ENCODE measurements around the gene SAG.

Gene SAG

GRCh38 chr2:233307565-233307964 lies at the start of gene SAG:
Gene SAG, plus strand, starts transcription at chr2:233307816. Its CDS starts 1,374 bp downstream, at chr2:233309190.
- no peak for DNase-seq

DNA sequence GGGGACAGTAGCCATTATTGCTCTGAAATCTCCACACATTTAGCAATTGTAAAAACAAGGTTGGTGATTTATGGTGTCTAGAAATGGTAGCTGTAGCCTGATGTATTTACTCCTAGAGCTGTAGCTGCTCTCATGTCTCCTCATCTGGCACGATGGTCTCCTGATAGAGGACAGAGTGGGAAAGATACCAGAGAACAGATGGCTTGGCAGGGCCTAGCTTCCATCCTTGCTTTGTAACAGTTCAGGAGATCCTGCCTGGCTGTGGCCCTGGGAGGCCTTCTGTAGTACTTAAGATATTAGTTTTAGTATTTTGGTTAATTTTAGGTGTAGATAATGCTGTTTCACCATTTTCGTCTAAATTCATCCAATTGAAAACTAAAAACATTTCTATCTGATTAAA lies 49.4 kb upstream of the SAG start:
- DNase-seq = no peak

- DNase-seq = no peak
Observed at GRCh38 chr2:233259730-233260129, 47.9 kb upstream of the SAG start.

GRCh38 chr2:233260661-233261060 lies 47.0 kb upstream of the SAG start:
- DNase-seq = no peak

- no peak for DNase-seq
Observed at GRCh38 chr2:233261819-233262555, 45.6 kb upstream of the SAG start.

DNA sequence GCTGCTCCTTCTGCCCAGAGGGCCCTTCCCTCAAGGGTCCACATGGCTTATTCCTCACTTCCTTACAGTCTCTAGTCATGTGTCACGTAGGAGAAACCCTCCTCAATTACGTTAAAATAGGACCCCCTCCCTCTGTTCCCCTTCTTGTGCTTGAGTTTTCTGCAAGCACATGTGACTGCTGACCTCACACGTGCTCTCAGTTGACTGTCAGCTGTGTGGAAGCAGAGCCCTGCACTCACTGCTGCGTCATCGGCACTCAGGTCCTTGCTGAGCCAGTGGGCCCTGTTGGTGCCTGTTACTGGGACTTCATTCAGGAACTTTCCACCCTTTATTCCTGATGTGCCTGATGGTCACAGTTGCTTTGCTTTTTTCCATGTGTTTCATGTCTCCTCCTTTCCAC lies 45.1 kb upstream of the SAG start:
- no peak for DNase-seq

GRCh38 chr2:233263045-233263570 lies 44.5 kb upstream of the SAG start:
- DNase-seq = no peak

- DNase-seq = no peak
Observed at GRCh38 chr2:233264667-233265066, 42.9 kb upstream of the SAG start.

GRCh38 chr2:233265899-233266431 lies 41.7 kb upstream of the SAG start:
- DNase-seq = no peak

DNA sequence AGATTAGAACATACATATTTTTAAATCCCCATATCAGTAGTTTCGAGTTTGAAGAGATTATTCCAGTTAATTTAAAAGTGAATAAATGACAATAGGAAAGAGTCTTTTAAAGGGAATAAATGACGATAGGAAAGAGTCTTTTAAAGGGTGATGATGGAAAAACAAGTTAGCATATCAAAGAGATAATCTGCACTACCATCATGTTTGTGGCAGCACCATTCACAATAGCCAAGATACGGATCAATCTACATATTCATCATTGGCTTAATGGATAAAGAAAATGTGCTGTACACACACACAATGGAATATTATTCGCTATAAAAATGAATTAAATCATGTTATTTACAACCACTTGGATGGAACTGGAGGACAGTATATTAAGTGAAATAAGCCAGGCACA lies 41.1 kb upstream of the SAG start:
- DNase-seq = no peak

DNA sequence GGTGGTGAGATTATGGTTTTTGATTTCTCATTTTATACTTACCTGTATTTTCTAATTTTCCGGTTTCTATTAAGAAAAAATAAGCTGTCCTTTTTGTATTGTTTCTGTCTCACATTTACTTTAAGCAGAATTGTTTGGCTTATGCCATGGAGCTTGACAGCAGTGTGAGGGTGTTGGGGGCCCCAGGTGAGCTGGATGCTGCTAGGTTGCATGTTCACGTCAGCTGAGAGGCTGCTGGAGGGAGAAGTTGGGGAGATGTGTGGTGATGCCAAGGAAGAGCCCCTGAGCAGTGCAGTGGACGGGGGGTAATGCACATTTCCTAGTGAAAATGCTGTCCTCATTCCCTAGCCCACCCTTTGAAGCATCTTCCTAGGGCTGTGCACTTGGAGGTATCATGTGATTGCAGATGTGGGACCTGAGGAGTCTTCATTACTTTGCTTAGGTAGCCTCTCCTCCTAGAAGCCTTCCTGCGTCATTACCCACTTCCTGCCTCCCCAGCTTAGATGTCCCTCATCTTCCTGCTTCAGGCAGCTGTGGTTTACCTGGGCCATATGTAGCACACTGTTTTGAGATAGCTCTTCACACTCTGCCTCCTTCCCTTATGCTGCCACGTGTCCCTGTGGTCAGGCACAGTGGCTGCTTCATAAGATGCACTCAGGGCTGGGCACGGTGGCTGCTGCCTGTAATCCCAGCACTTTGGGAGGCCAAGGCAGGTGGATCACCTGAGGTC lies 39.9 kb upstream of the SAG start:
- DNase-seq = no peak

DNA sequence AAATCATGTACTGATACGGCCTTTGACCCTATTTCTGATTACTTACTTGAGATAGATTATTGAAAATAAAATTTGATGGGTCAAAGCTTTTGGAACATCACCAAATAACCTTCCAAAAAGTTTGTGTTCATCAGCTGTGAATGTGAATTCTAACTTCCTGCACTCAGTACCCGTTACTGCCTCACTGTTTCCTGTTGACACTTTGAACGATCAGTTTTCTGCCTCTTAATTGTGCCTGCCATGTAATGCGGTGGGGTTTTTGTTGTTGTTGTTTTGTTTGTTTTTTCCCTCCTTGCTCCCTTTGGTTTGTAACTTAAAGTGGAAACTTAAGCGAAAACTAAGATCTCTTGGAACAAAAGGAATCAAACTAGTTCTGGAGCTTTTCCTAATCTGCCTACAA lies 37.2 kb upstream of the SAG start:
- no peak for DNase-seq

GRCh38 chr2:233270951-233271350 lies 36.7 kb upstream of the SAG start:
- DNase-seq = no peak

DNA sequence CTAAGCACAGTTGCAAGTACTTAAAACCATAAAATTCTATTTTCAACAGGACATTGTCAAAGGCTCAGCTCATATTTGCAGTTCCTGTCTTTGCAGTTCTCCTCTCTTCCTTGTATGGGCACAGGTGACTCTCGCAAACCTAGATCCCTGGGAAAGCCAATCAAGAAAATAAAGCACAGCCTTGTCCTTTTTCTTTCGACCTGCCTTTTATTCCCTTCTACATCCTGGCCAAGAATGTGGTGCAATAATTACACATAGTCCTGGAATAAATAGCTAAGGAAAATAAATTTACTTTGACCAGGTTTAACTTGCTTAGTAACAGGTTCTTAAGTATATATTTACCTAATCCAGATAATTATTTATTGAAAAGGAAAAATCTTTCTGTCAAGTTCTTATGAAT lies 35.9 kb upstream of the SAG start:
- no peak for DNase-seq

GRCh38 chr2:233273120-233273519 lies 34.5 kb upstream of the SAG start:
- no peak for DNase-seq

DNA sequence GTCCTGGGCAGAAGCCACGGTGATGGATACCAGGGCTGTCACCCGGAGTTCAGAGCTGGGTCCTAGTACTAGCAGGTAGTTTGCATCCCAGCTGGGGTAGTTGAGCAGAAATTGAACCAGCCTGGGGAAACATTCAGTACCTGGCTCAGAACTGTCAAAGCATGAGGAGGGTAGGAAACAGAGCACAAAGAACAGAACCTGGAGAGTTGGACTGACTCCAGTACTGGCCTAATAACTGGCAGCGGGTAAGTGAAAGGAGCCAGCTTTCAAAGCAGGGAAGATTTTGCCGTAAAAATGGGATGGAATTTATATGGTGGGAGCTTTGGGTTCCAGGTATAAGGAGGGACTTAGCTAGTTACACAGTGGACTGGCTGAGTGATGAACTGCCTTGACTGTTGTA lies 32.4 kb upstream of the SAG start:
- DNase-seq = no peak

DNA sequence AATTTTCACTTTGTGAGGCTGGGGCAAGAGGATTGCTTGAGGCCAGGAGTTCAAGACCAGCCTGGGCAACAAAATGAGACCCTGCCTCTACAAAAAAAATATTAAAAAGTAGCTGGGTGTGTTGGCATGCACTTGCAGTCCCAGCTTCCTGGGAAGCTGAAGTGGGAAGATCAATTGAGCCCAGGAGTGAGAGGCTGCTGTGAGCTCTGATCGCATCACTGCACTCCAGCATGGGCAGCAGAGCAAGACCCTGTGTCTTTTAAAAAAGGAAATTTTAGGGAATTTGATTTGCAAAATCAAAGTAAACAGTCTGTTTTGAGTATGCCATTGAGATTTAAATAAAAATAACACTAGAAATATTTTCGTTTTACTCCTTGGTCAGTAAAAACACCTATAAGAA lies 28.7 kb upstream of the SAG start:
- no peak for DNase-seq

DNA sequence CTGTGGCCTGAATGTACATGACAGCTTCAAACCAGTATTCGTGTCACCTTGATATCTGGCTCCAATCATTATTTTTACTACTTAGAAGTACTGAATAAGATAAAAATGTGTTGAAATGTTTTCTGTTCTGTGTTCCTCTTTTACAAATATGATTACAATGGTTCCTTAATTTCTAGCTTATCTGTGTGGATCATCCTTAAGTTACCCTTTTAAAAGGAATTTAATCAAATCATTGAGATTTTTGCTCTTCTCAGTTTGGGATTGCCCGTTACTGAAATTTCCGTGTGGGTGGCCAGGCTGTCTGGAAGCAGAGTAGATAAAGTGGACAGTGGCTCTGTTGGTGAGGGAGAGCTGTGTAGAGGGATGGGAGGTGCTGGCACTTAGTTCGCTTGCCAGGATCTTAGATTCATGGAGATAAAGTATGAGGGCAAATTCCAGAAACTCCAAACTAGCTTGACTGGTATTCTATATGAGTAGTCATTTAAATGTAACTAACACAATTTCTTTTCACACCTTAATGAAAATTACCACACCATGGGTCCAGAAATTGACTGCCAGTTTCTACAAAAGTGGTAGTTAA lies 27.4 kb upstream of the SAG start:
- DNase-seq = no peak

DNA sequence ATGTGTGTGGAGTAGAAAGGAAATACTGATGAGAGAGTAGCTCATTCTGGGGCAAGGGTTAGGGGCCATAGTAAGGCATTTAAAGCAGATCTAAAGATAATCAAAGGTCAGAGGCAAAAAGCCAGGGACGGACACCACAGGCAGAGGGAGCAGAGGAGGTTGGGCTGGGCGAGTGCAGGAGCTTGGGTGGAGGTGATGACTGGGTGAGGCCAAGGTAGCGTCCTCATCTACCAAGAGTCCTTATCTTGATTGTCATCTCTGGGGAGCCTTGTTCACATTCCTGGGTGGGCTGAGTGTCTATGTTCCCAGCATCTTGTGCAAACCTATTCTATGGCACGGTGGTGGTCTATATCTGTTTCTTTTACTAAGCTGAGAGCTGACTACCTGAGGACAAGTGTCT lies 26.1 kb upstream of the SAG start:
- no peak for DNase-seq

GRCh38 chr2:233281992-233282603 lies 25.5 kb upstream of the SAG start:
- DNase-seq = no peak

- peak; percentile 30 for DNase-seq
Observed at GRCh38 chr2:233285921-233286320, 21.7 kb upstream of the SAG start.

GRCh38 chr2:233287871-233288270 lies 19.7 kb upstream of the SAG start:
- DNase-seq = no peak

DNA sequence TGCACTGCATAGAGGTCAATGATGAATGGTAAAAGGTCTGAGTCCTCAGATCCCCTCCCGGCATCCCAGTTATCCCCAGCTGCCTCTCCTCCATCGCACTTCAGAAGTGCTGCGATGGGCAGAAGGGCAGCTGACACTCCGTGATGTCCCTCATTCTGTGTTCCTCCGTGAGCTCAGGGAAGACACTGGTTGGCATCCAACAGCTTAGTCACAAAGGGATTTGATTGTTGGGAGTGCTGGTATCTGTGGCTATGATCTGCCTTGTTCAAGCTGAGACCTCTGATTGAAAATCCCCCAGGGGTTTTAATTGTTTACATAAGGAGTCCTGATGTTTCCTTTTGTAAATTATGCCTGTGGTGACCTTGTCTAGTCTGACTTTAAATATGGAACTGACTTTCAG lies 19.0 kb upstream of the SAG start:
- DNase-seq = no peak
